ENCODE measurements around the gene DGKG.

Gene DGKG

GRCh38 chr3:186275436-186275835 is 86.6 kb downstream of the DGKG start:
- DNase-seq (ENCODE audit: low read depth, low spot score): no peak

- DNase-seq (ENCODE audit: low read depth, low spot score): no peak
Measured at GRCh38 chr3:186273586-186273985, 88.4 kb downstream of the DGKG start.

GRCh38 chr3:186270701-186271100 is 91.3 kb downstream of the DGKG start:
- no peak for DNase-seq (ENCODE audit: low read depth, low spot score)

GRCh38 chr3:186268616-186269448 is 93.2 kb downstream of the DGKG start:
- DNase-seq (ENCODE audit: low read depth, low spot score): peak; percentile 67

GRCh38 chr3:186267758-186268157 is 94.3 kb downstream of the DGKG start:
- no peak for DNase-seq (ENCODE audit: low read depth, low spot score)

- DNase-seq (ENCODE audit: low read depth, low spot score): no peak
Measured at GRCh38 chr3:186264608-186265400, 97.2 kb downstream of the DGKG start.

- DNase-seq (ENCODE audit: low read depth, low spot score): peak; percentile 41
Measured at GRCh38 chr3:186261638-186262037, 100.4 kb downstream of the DGKG start.

- peak; percentile 16 for DNase-seq (ENCODE audit: low read depth, low spot score)
Measured at GRCh38 chr3:186260726-186261125, 101.3 kb downstream of the DGKG start.

GRCh38 chr3:186259612-186260383 is 102.2 kb downstream of the DGKG start:
- peak; percentile 96 for DNase-seq (ENCODE audit: low read depth, low spot score)

- peak; percentile 86 for DNase-seq (ENCODE audit: low read depth, low spot score)
Measured at GRCh38 chr3:186258968-186259367, 103.1 kb downstream of the DGKG start.

- no peak for DNase-seq (ENCODE audit: low read depth, low spot score)
Measured at GRCh38 chr3:186257866-186258265, 104.2 kb downstream of the DGKG start.

GRCh38 chr3:186255703-186256331 is 106.2 kb downstream of the DGKG start:
- no peak for DNase-seq (ENCODE audit: low read depth, low spot score)

- no peak for DNase-seq (ENCODE audit: low read depth, low spot score)
Measured at GRCh38 chr3:186254676-186255650, 107.1 kb downstream of the DGKG start.

- no peak for DNase-seq (ENCODE audit: low read depth, low spot score)
Measured at GRCh38 chr3:186251948-186252619, 110.0 kb downstream of the DGKG start.

- no peak for DNase-seq (ENCODE audit: low read depth, low spot score)
Measured at GRCh38 chr3:186248850-186249249, 113.2 kb downstream of the DGKG start.

GRCh38 chr3:186247821-186248814 is 113.9 kb downstream of the DGKG start:
- no peak for DNase-seq (ENCODE audit: low read depth, low spot score)

- no peak for DNase-seq (ENCODE audit: low read depth, low spot score)
Measured at GRCh38 chr3:186246941-186247340, 115.1 kb downstream of the DGKG start.

GRCh38 chr3:186244016-186244415 is 118.0 kb downstream of the DGKG start:
- DNase-seq (ENCODE audit: low read depth, low spot score): no peak
